ENCODE results near the gene PRKCH. TPM values are rescaled to one million over a fixed set of nuclear protein-coding genes. Genes with fewer than 3 reads are reported as not detected.

The PRKCH gene
- total and polyA plus RNA-seq, 2 donors (not counting 3 experiments of a cell fraction or from before 2014, with no cell fraction given), result 97.7 to 103 TPM

DNA sequence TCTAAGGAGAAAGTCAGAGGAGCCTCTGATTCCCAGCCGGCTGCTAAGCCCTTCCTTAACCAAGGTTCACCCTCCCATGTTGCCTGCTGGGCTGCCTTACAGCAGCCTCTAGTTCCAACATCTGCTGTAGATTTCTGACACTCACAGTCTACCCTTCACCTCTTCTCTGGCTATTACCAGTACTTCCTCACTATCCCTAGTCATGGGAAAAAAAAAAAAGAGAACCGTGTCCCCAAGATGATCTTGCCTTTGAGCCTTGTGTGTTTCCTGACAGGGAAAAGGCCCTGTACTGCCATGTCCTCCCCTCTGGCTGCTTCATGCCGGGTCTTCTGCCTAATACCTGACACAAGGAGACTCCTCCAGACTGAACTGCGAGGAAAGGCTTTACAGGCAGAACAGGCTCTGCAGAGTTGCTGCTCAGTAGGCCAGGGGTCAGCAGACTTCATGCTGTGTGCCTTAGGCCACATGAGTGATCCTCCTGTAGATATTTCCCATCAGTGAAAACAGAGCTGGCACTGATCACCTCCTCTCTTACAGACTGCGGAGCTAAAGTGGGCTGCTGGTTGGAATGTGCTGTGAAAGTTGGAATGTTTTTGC, 46.8 kb downstream of the PRKCH start:
- Histone ChIP-seq H4K20me1 (replicated peaks; ENCODE audit: control insufficient read depth, extremely low read depth, insufficient read depth, low read length) (peaks cover 3% of the 10 kb centered on the region), H3K9ac (replicated peaks; ENCODE audit: extremely low read depth, insufficient read depth, low read length) (no peak overlapping the region), H3K4me1 (ENCODE audit: control insufficient read depth, extremely low read depth, insufficient read depth, low read length) (peaks cover 27% of the 10 kb centered on the region), H3K27ac (ENCODE audit: insufficient read depth, low read depth, low read length) (no peak overlapping the region), H3K4me3 (replicated peaks in 1 of 3; ENCODE audit: insufficient read depth in 1 of 3, low read depth in 1 of 3, low read length in 3 of 3) (no peak overlapping the region), H2AFZ (ENCODE audit: low read depth, low read length) (no peak overlapping the region), H3K27me3 (ENCODE audit: control insufficient read depth in 2 of 2, insufficient read depth in 2 of 2, low read length in 2 of 2) (no peaks in the 10 kb centered on the region), H3K36me3 (ENCODE audit: control insufficient read depth in 2 of 2, extremely low read depth in 1 of 2, insufficient read depth in 2 of 2, low read length in 2 of 2) (no peaks in the 10 kb centered on the region), H3K9me1 (replicated peaks; ENCODE audit: control insufficient read depth, extremely low read depth, insufficient read depth, low read length) (no peaks in the 10 kb centered on the region), H3K4me2 (ENCODE audit: insufficient read depth, low read length) (no peak overlapping the region), H3K9me3 (replicated peaks; ENCODE audit: control insufficient read depth, insufficient read depth, low read length) (no peaks in the 10 kb centered on the region), H3K79me2 (ENCODE audit: control insufficient read depth, insufficient read depth, low read length) (peaks cover 82% of the 10 kb centered on the region)
- ChIA-PET CTCF (interaction anchor here (0.9 to 1.2 kb wide), 3 partner anchors 46 to 470 kb away, joined by 3 read pairs; no protein-coding TSS in a partner anchor), POLR2A (interaction anchor here (0.7 kb wide), 1 partner anchor 8 kb away, joined by 3 read pairs; no protein-coding TSS in a partner anchor)
- DNase-seq (ENCODE audit: low read depth, low spot score) (no peak), FAIRE-seq (no peak)
- BruUV-seq (replicated peaks), result no TSS peak
- dilution Hi-C loops (cut with MboI; ENCODE audit: extremely low pct_ligation_motif_present, low sequenced_read_pairs), result no loop called here
- intact Hi-C loops (cut with micrococcal nuclease), result no loop called here
- TF ChIP-seq POLR2A (IDR thresholded peaks at IDR 0.05; ENCODE audit: low read depth, low read length), result no peak
- TF ChIP-seq, protein P1, sequence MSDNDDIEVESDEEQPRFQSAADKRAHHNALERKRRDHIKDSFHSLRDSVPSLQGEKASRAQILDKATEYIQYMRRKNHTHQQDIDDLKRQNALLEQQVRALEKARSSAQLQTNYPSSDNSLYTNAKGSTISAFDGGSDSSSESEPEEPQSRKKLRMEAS (IDR thresholded peaks at IDR 0.05; ENCODE audit: insufficient read depth, insufficient read length), result no peak
- no peak for TF ChIP-seq FOS (IDR thresholded peaks at IDR 0.05; ENCODE audit: borderline replicate concordance, insufficient read depth, low read length)
- no peak for TF ChIP-seq MYC (IDR thresholded peaks at IDR 0.05; ENCODE audit: low read depth, low read length)
- no peak for TF ChIP-seq EZH2 (IDR thresholded peaks at IDR 0.05; ENCODE audit: borderline replicate concordance, low read depth, low read length, severe bottlenecking)
- TF ChIP-seq JUN (IDR thresholded peaks at IDR 0.05; ENCODE audit: borderline replicate concordance, insufficient read depth, insufficient read length, low read depth), result no peak
- TF ChIP-seq, protein P2, sequence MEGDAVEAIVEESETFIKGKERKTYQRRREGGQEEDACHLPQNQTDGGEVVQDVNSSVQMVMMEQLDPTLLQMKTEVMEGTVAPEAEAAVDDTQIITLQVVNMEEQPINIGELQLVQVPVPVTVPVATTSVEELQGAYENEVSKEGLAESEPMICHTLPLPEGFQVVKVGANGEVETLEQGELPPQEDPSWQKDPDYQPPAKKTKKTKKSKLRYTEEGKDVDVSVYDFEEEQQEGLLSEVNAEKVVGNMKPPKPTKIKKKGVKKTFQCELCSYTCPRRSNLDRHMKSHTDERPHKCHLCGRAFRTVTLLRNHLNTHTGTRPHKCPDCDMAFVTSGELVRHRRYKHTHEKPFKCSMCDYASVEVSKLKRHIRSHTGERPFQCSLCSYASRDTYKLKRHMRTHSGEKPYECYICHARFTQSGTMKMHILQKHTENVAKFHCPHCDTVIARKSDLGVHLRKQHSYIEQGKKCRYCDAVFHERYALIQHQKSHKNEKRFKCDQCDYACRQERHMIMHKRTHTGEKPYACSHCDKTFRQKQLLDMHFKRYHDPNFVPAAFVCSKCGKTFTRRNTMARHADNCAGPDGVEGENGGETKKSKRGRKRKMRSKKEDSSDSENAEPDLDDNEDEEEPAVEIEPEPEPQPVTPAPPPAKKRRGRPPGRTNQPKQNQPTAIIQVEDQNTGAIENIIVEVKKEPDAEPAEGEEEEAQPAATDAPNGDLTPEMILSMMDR (IDR thresholded peaks at IDR 0.05; ENCODE audit: extremely low read depth in 1 of 2, insufficient read depth in 1 of 2, low read depth in 1 of 2, low read length in 2 of 2), result no peak
- no peak for TF ChIP-seq POLR2AphosphoS5 (IDR thresholded peaks at IDR 0.05; ENCODE audit: insufficient read depth, low read depth, low read length)
- TF ChIP-seq GATA2 (IDR thresholded peaks at IDR 0.05; ENCODE audit: insufficient read depth, insufficient read length, low read depth, low read length), result no peak
